DND-41 (cell line): ENCODE results near the gene THOC5.

Experiments used
- ATAC-seq: fragments of 200-7000 bp; cut with Tn5 transposase; 3 replicates; pipeline ENCODE4 v1.9.1; 2021; ENCODE audit warnings: low read depth; ENCODE audit not compliant: insufficient read depth
- DNase-seq: peaks from one replicate; pipeline ENCODE4 v3.0.0-alpha.2; 2020
- H2AFZ ChIP-seq: 2 replicates; pipeline ENCODE4 v1.6.0; 2012; ENCODE audit warnings: low read depth, low read length
- H3K27ac ChIP-seq: 2 replicates; pipeline ENCODE4 v1.5.1; 2012; ENCODE audit warnings: low read length, inconsistent platforms
- H3K27me3 ChIP-seq: fragments of 200-600 bp; sonication (generic); 2 replicates; pipeline ENCODE4 v1.6.0; 2012; ENCODE audit warnings: low read length, mild to moderate bottlenecking, inconsistent platforms; ENCODE audit not compliant: insufficient read depth, poor library complexity
- H3K36me3 ChIP-seq: 2 replicates; pipeline ENCODE4 v1.5.1; 2012; ENCODE audit warnings: low read length, inconsistent platforms; ENCODE audit not compliant: insufficient read depth
- H3K4me1 ChIP-seq: 2 replicates; pipeline ENCODE4 v1.5.1; 2012; ENCODE audit warnings: mild to moderate bottlenecking, low read length; ENCODE audit not compliant: insufficient read depth
- H3K4me2 ChIP-seq: 2 replicates; pipeline ENCODE4 v1.6.0; 2012; ENCODE audit warnings: mild to moderate bottlenecking, moderate library complexity, low read length, inconsistent platforms; ENCODE audit not compliant: insufficient read depth
- H3K4me3 ChIP-seq, 2 experiments: fragments of 200-600 bp in 1 of 2; shearing (Covaris generic) in 1 of 2; 2 replicates each; pipeline ENCODE4 v1.5.1; 2012 to 2016; ENCODE audit warnings: inconsistent platforms in 2 of 2, low read length in 2 of 2, mild to moderate bottlenecking in 2 of 2, low read depth in 1 of 2, moderate library complexity in 1 of 2
- H3K79me2 ChIP-seq: 2 replicates; pipeline ENCODE4 v1.6.0; 2012; ENCODE audit warnings: low read length, inconsistent platforms; ENCODE audit not compliant: insufficient read depth
- H3K9ac ChIP-seq: 2 replicates; pipeline ENCODE4 v1.6.0; 2012; ENCODE audit warnings: low read depth, mild to moderate bottlenecking, inconsistent platforms, low read length, moderate library complexity
- H3K9me3 ChIP-seq: 2 replicates; pipeline ENCODE4 v1.5.1; 2012; ENCODE audit warnings: low read length, moderate library complexity, mild to moderate bottlenecking, inconsistent platforms; ENCODE audit not compliant: insufficient read depth, severe bottlenecking
- H4K20me1 ChIP-seq: 2 replicates; pipeline ENCODE4 v1.6.0; 2012; ENCODE audit warnings: low read length; ENCODE audit not compliant: insufficient read depth
- CTCF ChIP-seq: IDR thresholded peaks from 2 replicates; pipeline ENCODE4 v1.5.1; 2012; ENCODE audit warnings: borderline replicate concordance, low read length, moderate library complexity, mild to moderate bottlenecking; ENCODE audit not compliant: poor library complexity, severe bottlenecking; ENCODE audit errors: extremely low read depth
- EZH2 ChIP-seq: IDR thresholded peaks from 3 replicates; pipeline ENCODE4 v1.6.1; 2012; ENCODE audit warnings: borderline replicate concordance, low read depth, mild to moderate bottlenecking, moderate library complexity, low read length, inconsistent platforms; ENCODE audit not compliant: severe bottlenecking

The THOC5 gene

GRCh38 chr22:29517215-29517908 lies 36.2 kb downstream of the THOC5 start:
- no peaks in the 10 kb centered on the region for H3K4me1 ChIP-seq
- H3K27ac ChIP-seq: no peak overlapping the region
- ATAC-seq (no peak), DNase-seq (no peak)
- H2AFZ ChIP-seq: no peak overlapping the region
- H3K36me3 ChIP-seq: peaks cover 80% of the 10 kb centered on the region
- no peaks in the 10 kb centered on the region for H3K27me3 ChIP-seq
- H4K20me1 ChIP-seq: no peaks in the 10 kb centered on the region
- no peaks in the 10 kb centered on the region for H3K9me3 ChIP-seq
- H3K4me2 ChIP-seq: no peak overlapping the region
- no peak for TF ChIP-seq CTCF
- TF ChIP-seq EZH2: no peak
- no peaks in the 10 kb centered on the region for H3K79me2 ChIP-seq
- H3K9ac ChIP-seq: no peak overlapping the region
- no peak overlapping the region for H3K4me3 ChIP-seq

- Histone ChIP-seq H3K4me2 (no peak overlapping the region), H2AFZ (no peak overlapping the region), H3K27me3 (no peaks in the 10 kb centered on the region), H4K20me1 (no peaks in the 10 kb centered on the region), H3K9ac (no peak overlapping the region), H3K9me3 (no peaks in the 10 kb centered on the region), H3K27ac (no peak overlapping the region), H3K79me2 (no peaks in the 10 kb centered on the region), H3K4me3 (no peak overlapping the region), H3K36me3 (peaks cover 84% of the 10 kb centered on the region), H3K4me1 (no peaks in the 10 kb centered on the region)
- no peak for TF ChIP-seq CTCF
- TF ChIP-seq EZH2: no peak
- DNase-seq (no peak), ATAC-seq (no peak)
Measured at GRCh38 chr22:29512031-29512430, 41.5 kb downstream of the THOC5 start.

- H3K9ac ChIP-seq: no peak overlapping the region
- H2AFZ ChIP-seq: no peak overlapping the region
- DNase-seq: no peak
Measured at GRCh38 chr22:29511126-29511862, 42.3 kb downstream of the THOC5 start.

More at GRCh38 chr22:29511126-29511862, 42.3 kb downstream of the THOC5 start:
- H3K9me3 ChIP-seq: no peaks in the 10 kb centered on the region
- no peak for ATAC-seq
- no peak for TF ChIP-seq EZH2
- no peak for TF ChIP-seq CTCF
- H3K4me3 ChIP-seq: no peak overlapping the region
- no peak overlapping the region for H3K4me2 ChIP-seq
- H4K20me1 ChIP-seq: no peaks in the 10 kb centered on the region
- peaks cover 84% of the 10 kb centered on the region for H3K36me3 ChIP-seq
- no peaks in the 10 kb centered on the region for H3K79me2 ChIP-seq
- no peaks in the 10 kb centered on the region for H3K27me3 ChIP-seq
- H3K27ac ChIP-seq: no peak overlapping the region
- no peaks in the 10 kb centered on the region for H3K4me1 ChIP-seq
